Nephron (organoid): ENCODE results near the gene PTPRT.

Source experiments
- H3K27ac Mint-ChIP-seq, 3 experiments: 2 replicates each; pipeline ENCODE4 v1.8.0; 2020; ENCODE audit warnings: mixed read lengths in 3 of 3, mild to moderate bottlenecking in 2 of 3, moderate library complexity in 1 of 3
- H3K27me3 Mint-ChIP-seq: 2 replicates; pipeline ENCODE4 v1.8.0; 2021; ENCODE audit warnings: low read depth, mild to moderate bottlenecking, moderate library complexity, mixed read lengths
- H3K36me3 Mint-ChIP-seq: 2 replicates; pipeline ENCODE4 v1.8.0; 2020; ENCODE audit warnings: low read depth, mixed read lengths
- H3K4me1 Mint-ChIP-seq: 2 replicates; pipeline ENCODE4 v1.8.0; 2020; ENCODE audit warnings: mixed read lengths
- H3K4me3 Mint-ChIP-seq, 3 experiments: 2 replicates each; pipeline ENCODE4 v1.8.0; 2020; ENCODE audit warnings: mild to moderate bottlenecking in 3 of 3, mixed read lengths in 3 of 3, moderate library complexity in 2 of 3
- H3K9me3 Mint-ChIP-seq: 2 replicates; pipeline ENCODE4 v1.8.0; 2020; ENCODE audit warnings: mixed read lengths
- TF ChIP-seq, protein P1 (sequence below), 3 experiments: fragments of 200-600 bp; sonication (generic); IDR thresholded peaks; one replicate each; pipeline ENCODE4 v1.5.0; 2021; ENCODE audit warnings: antibody characterized with exemption in 3 of 3; ENCODE audit not compliant: unreplicated experiment in 3 of 3

The PTPRT gene

GRCh38 chr20:42852691-42853090, 337.0 kb downstream of the PTPRT start:
- H3K4me1 Mint-ChIP-seq, result peaks cover 6% of the 10 kb centered on the region
- H3K27me3 Mint-ChIP-seq, result peaks cover 18% of the 10 kb centered on the region
- no peak overlapping the region for H3K27ac Mint-ChIP-seq
- no peaks in the 10 kb centered on the region for H3K9me3 Mint-ChIP-seq
- H3K4me3 Mint-ChIP-seq, result no peak overlapping the region
- no peaks in the 10 kb centered on the region for H3K36me3 Mint-ChIP-seq
- TF ChIP-seq, protein P1, sequence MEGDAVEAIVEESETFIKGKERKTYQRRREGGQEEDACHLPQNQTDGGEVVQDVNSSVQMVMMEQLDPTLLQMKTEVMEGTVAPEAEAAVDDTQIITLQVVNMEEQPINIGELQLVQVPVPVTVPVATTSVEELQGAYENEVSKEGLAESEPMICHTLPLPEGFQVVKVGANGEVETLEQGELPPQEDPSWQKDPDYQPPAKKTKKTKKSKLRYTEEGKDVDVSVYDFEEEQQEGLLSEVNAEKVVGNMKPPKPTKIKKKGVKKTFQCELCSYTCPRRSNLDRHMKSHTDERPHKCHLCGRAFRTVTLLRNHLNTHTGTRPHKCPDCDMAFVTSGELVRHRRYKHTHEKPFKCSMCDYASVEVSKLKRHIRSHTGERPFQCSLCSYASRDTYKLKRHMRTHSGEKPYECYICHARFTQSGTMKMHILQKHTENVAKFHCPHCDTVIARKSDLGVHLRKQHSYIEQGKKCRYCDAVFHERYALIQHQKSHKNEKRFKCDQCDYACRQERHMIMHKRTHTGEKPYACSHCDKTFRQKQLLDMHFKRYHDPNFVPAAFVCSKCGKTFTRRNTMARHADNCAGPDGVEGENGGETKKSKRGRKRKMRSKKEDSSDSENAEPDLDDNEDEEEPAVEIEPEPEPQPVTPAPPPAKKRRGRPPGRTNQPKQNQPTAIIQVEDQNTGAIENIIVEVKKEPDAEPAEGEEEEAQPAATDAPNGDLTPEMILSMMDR (IDR thresholded peaks at IDR 0.05; ENCODE audit: unreplicated experiment in 3 of 3), result no peak

DNA sequence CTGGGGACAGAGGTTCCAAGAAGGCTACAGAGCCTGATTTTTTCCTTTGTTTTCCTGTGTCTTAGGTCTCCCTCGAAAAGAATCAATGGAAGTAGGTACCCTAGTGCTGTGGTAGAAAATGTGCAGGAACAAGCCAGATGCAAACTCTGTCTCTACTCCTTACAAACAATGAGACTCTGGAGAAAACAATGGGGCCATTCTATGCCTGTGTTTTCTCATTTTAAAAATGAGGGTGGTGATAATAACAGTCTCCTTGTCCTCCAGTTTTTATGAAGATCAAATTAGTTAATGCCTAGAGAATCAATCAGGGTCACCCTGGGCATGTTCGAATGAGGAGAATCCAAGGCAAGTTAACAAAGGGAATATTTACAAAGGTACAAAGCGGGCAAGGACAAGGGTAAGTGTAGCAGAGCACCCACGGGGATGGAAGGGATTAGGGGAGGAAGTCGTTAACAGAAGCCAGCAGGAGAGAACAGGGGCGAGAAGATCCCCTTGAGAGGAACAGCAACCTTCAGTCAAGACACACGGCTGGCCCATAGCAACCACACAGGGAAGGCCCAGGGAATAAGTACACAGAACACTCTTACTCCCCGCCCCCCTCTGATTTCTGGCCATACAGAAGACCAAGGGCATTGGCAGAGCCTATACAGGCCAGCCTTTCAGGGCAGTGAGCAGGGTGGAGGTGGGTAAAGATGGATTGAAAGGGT, 342.8 kb downstream of the PTPRT start:
- peaks cover 9% of the 10 kb centered on the region for H3K27me3 Mint-ChIP-seq
- TF ChIP-seq, protein P1 (IDR thresholded peaks at IDR 0.05; ENCODE audit: unreplicated experiment in 3 of 3), result no peak
- H3K4me3 Mint-ChIP-seq, result no peak overlapping the region
- H3K9me3 Mint-ChIP-seq, result no peaks in the 10 kb centered on the region
- H3K36me3 Mint-ChIP-seq, result no peaks in the 10 kb centered on the region
- H3K4me1 Mint-ChIP-seq, result no peaks in the 10 kb centered on the region
- H3K27ac Mint-ChIP-seq, result no peak overlapping the region

DNA sequence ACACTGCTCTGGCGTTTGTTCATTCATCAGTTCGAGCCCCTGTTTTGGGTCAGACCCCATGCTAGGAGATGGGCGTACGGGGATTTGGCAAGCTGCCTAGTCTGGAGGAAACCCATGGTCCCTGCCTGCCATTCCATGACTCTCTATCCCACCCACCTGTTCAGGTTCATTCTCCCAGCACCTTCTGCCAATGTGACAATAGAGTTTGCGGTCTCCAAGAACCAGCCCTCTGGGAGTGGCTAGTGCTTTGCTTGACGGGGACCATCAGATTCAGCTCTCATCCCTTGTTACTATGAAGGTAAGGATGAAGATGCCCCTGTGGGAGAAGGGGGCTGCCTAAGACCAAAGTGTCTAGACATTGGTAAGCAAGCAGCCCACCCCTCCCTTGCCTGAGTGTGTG, 345.0 kb downstream of the PTPRT start:
- Mint-ChIP-seq H3K27ac (no peak overlapping the region), H3K36me3 (no peaks in the 10 kb centered on the region), H3K27me3 (peaks cover 9% of the 10 kb centered on the region), H3K4me3 (no peak overlapping the region), H3K4me1 (no peaks in the 10 kb centered on the region), H3K9me3 (no peaks in the 10 kb centered on the region)
- TF ChIP-seq, protein P1 (IDR thresholded peaks at IDR 0.05; ENCODE audit: unreplicated experiment in 3 of 3), result no peak

DNA sequence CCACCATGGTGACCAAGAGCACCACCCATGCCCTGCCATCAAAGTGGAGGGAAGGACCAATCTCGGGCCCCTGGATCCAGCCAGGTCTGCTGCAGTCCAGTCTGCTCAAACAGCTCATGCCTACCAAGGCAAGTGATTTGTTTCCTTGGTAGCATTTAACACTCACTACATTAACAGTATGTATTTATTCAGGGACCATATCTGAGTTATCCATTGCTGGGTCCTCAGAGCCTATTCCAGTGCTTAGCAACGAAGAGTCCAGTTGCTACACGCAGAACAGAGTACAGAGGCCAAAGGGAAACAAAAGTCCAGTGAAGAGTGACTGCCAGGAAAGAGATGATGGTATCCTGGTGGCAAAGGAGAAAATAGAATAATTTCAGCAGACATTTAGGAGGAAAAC, 352.2 kb downstream of the PTPRT start:
- TF ChIP-seq, protein P1 (IDR thresholded peaks at IDR 0.05; ENCODE audit: unreplicated experiment in 3 of 3), result no peak
- Mint-ChIP-seq H3K4me1 (no peaks in the 10 kb centered on the region), H3K4me3 (no peak overlapping the region), H3K36me3 (no peaks in the 10 kb centered on the region), H3K27ac (peak overlapping the region in 1 of 3 experiments; percentile 6), H3K27me3 (peaks cover 7% of the 10 kb centered on the region), H3K9me3 (no peaks in the 10 kb centered on the region)

- H3K36me3 Mint-ChIP-seq, result no peaks in the 10 kb centered on the region
- no peaks in the 10 kb centered on the region for H3K27me3 Mint-ChIP-seq
- H3K9me3 Mint-ChIP-seq, result no peaks in the 10 kb centered on the region
- no peak overlapping the region for H3K4me3 Mint-ChIP-seq
- TF ChIP-seq, protein P1 (IDR thresholded peaks at IDR 0.05; ENCODE audit: unreplicated experiment in 3 of 3), result no peak
- peak overlapping the region in 1 of 3 experiments; percentile 72 for H3K27ac Mint-ChIP-seq
- H3K4me1 Mint-ChIP-seq, result no peaks in the 10 kb centered on the region
These were observed 353.4 kb downstream of the PTPRT start for GRCh38 chr20:42836339-42836738.

GRCh38 chr20:42807876-42808275, 381.8 kb downstream of the PTPRT start:
- H3K27me3 Mint-ChIP-seq, result peaks cover 20% of the 10 kb centered on the region

More at GRCh38 chr20:42807876-42808275, 381.8 kb downstream of the PTPRT start:
- TF ChIP-seq, protein P1 (IDR thresholded peaks at IDR 0.05; ENCODE audit: unreplicated experiment in 3 of 3), result no peak
- H3K4me3 Mint-ChIP-seq, result no peak overlapping the region
- no peaks in the 10 kb centered on the region for H3K9me3 Mint-ChIP-seq
- no peak overlapping the region for H3K27ac Mint-ChIP-seq
- no peaks in the 10 kb centered on the region for H3K4me1 Mint-ChIP-seq
- H3K36me3 Mint-ChIP-seq, result no peaks in the 10 kb centered on the region
